Measurements from ENCODE around the gene GGT1.
"Not testable (repeated sequence)": the region's sequence is repeated elsewhere in the genome, so short reads cannot be mapped to it uniquely, and the experiment has no call there.

The GGT1 gene

GRCh38 chr22:24633231-24634023 lies 30.4 kb downstream of the GGT1 start:
- H3K36me3 ChIP-seq (ENCODE audit: insufficient read depth, insufficient read length, low read length); H3K9me3 ChIP-seq (ENCODE audit: insufficient read depth, low read length); H3K27me3 ChIP-seq (ENCODE audit: insufficient read depth, insufficient read length); DNase-seq (ENCODE audit: low read depth, low spot score); H3K4me1 ChIP-seq (ENCODE audit: insufficient read depth, insufficient read length): not testable (repeated sequence)
- H3K9ac ChIP-seq (ENCODE audit: insufficient read length, low read depth), result peak overlapping the region; percentile 22
- H3K4me3 ChIP-seq (ENCODE audit: insufficient read length, low read depth), result peak overlapping the region; percentile 51

GRCh38 chr22:24634776-24635389 lies 31.9 kb downstream of the GGT1 start:
- H3K4me3 ChIP-seq (ENCODE audit: insufficient read length, low read depth); H3K9me3 ChIP-seq (ENCODE audit: insufficient read depth, low read length); DNase-seq (ENCODE audit: low read depth, low spot score); H3K36me3 ChIP-seq (ENCODE audit: insufficient read depth, insufficient read length, low read length); H3K4me1 ChIP-seq (ENCODE audit: insufficient read depth, insufficient read length); H3K27me3 ChIP-seq (ENCODE audit: insufficient read depth, insufficient read length); H3K9ac ChIP-seq (ENCODE audit: insufficient read length, low read depth): not testable (repeated sequence)

- not testable (repeated sequence) for DNase-seq (ENCODE audit: low read depth, low spot score); H3K9me3 ChIP-seq (ENCODE audit: insufficient read depth, low read length); H3K36me3 ChIP-seq (ENCODE audit: insufficient read depth, insufficient read length, low read length); H3K4me1 ChIP-seq (ENCODE audit: insufficient read depth, insufficient read length); H3K9ac ChIP-seq (ENCODE audit: insufficient read length, low read depth); H3K4me3 ChIP-seq (ENCODE audit: insufficient read length, low read depth); H3K27me3 ChIP-seq (ENCODE audit: insufficient read depth, insufficient read length)
Measured at GRCh38 chr22:24636513-24636912, 33.5 kb downstream of the GGT1 start.

GRCh38 chr22:24642307-24642706 lies 39.3 kb downstream of the GGT1 start:
- H3K36me3 ChIP-seq (ENCODE audit: insufficient read depth, insufficient read length, low read length); H3K9me3 ChIP-seq (ENCODE audit: insufficient read depth, low read length); H3K4me1 ChIP-seq (ENCODE audit: insufficient read depth, insufficient read length); H3K9ac ChIP-seq (ENCODE audit: insufficient read length, low read depth); H3K27me3 ChIP-seq (ENCODE audit: insufficient read depth, insufficient read length); H3K4me3 ChIP-seq (ENCODE audit: insufficient read length, low read depth); DNase-seq (ENCODE audit: low read depth, low spot score): not testable (repeated sequence)

- DNase-seq (ENCODE audit: low read depth, low spot score); H3K27me3 ChIP-seq (ENCODE audit: insufficient read depth, insufficient read length); H3K9me3 ChIP-seq (ENCODE audit: insufficient read depth, low read length); H3K4me1 ChIP-seq (ENCODE audit: insufficient read depth, insufficient read length); H3K9ac ChIP-seq (ENCODE audit: insufficient read length, low read depth); H3K36me3 ChIP-seq (ENCODE audit: insufficient read depth, insufficient read length, low read length); H3K4me3 ChIP-seq (ENCODE audit: insufficient read length, low read depth): not testable (repeated sequence)
Measured at GRCh38 chr22:24644409-24644808, 41.4 kb downstream of the GGT1 start.

- not testable (repeated sequence) for H3K9ac ChIP-seq (ENCODE audit: insufficient read length, low read depth); H3K36me3 ChIP-seq (ENCODE audit: insufficient read depth, insufficient read length, low read length); H3K9me3 ChIP-seq (ENCODE audit: insufficient read depth, low read length); H3K27me3 ChIP-seq (ENCODE audit: insufficient read depth, insufficient read length); H3K4me3 ChIP-seq (ENCODE audit: insufficient read length, low read depth); DNase-seq (ENCODE audit: low read depth, low spot score); H3K4me1 ChIP-seq (ENCODE audit: insufficient read depth, insufficient read length)
Measured at GRCh38 chr22:24645408-24646399, 42.7 kb downstream of the GGT1 start.

- H3K4me1 ChIP-seq (ENCODE audit: insufficient read depth, insufficient read length); H3K4me3 ChIP-seq (ENCODE audit: insufficient read length, low read depth); H3K27me3 ChIP-seq (ENCODE audit: insufficient read depth, insufficient read length); H3K9ac ChIP-seq (ENCODE audit: insufficient read length, low read depth); H3K36me3 ChIP-seq (ENCODE audit: insufficient read depth, insufficient read length, low read length); H3K9me3 ChIP-seq (ENCODE audit: insufficient read depth, low read length); DNase-seq (ENCODE audit: low read depth, low spot score): not testable (repeated sequence)
Measured at GRCh38 chr22:24646756-24647155, 43.8 kb downstream of the GGT1 start.

- H3K9me3 ChIP-seq (ENCODE audit: insufficient read depth, low read length); H3K4me1 ChIP-seq (ENCODE audit: insufficient read depth, insufficient read length); H3K36me3 ChIP-seq (ENCODE audit: insufficient read depth, insufficient read length, low read length): not testable (repeated sequence)
Measured at GRCh38 chr22:24649371-24649770, 46.4 kb downstream of the GGT1 start.

GRCh38 chr22:24650884-24651283 lies 47.9 kb downstream of the GGT1 start:
- H3K4me1 ChIP-seq (ENCODE audit: insufficient read depth, insufficient read length); H3K9me3 ChIP-seq (ENCODE audit: insufficient read depth, low read length); H3K9ac ChIP-seq (ENCODE audit: insufficient read length, low read depth); DNase-seq (ENCODE audit: low read depth, low spot score); H3K36me3 ChIP-seq (ENCODE audit: insufficient read depth, insufficient read length, low read length); H3K4me3 ChIP-seq (ENCODE audit: insufficient read length, low read depth); H3K27me3 ChIP-seq (ENCODE audit: insufficient read depth, insufficient read length): not testable (repeated sequence)

More at GRCh38 chr22:24649371-24649770, 46.4 kb downstream of the GGT1 start:
- DNase-seq (ENCODE audit: low read depth, low spot score); H3K27me3 ChIP-seq (ENCODE audit: insufficient read depth, insufficient read length); H3K9ac ChIP-seq (ENCODE audit: insufficient read length, low read depth); H3K4me3 ChIP-seq (ENCODE audit: insufficient read length, low read depth): not testable (repeated sequence)

GRCh38 chr22:24665395-24665794 lies 62.4 kb downstream of the GGT1 start:
- H3K9me3 ChIP-seq (ENCODE audit: insufficient read depth, low read length); DNase-seq (ENCODE audit: low read depth, low spot score); H3K27me3 ChIP-seq (ENCODE audit: insufficient read depth, insufficient read length); H3K36me3 ChIP-seq (ENCODE audit: insufficient read depth, insufficient read length, low read length); H3K9ac ChIP-seq (ENCODE audit: insufficient read length, low read depth); H3K4me1 ChIP-seq (ENCODE audit: insufficient read depth, insufficient read length); H3K4me3 ChIP-seq (ENCODE audit: insufficient read length, low read depth): not testable (repeated sequence)

GRCh38 chr22:24667904-24668303 lies 64.9 kb downstream of the GGT1 start:
- H3K9ac ChIP-seq (ENCODE audit: insufficient read length, low read depth); H3K36me3 ChIP-seq (ENCODE audit: insufficient read depth, insufficient read length, low read length); H3K4me1 ChIP-seq (ENCODE audit: insufficient read depth, insufficient read length); H3K27me3 ChIP-seq (ENCODE audit: insufficient read depth, insufficient read length); DNase-seq (ENCODE audit: low read depth, low spot score); H3K4me3 ChIP-seq (ENCODE audit: insufficient read length, low read depth); H3K9me3 ChIP-seq (ENCODE audit: insufficient read depth, low read length): not testable (repeated sequence)
